Nephron (organoid): ENCODE data around the gene MROH8.

Experiments used
- H3K27ac Mint-ChIP-seq, 3 experiments: 2 replicates each; pipeline ENCODE4 v1.8.0; 2020; ENCODE audit warnings: mixed read lengths in 3 of 3, mild to moderate bottlenecking in 2 of 3, moderate library complexity in 1 of 3
- H3K27me3 Mint-ChIP-seq: 2 replicates; pipeline ENCODE4 v1.8.0; 2021; ENCODE audit warnings: low read depth, mild to moderate bottlenecking, moderate library complexity, mixed read lengths
- H3K36me3 Mint-ChIP-seq: 2 replicates; pipeline ENCODE4 v1.8.0; 2020; ENCODE audit warnings: low read depth, mixed read lengths
- H3K4me1 Mint-ChIP-seq: 2 replicates; pipeline ENCODE4 v1.8.0; 2020; ENCODE audit warnings: mixed read lengths
- H3K4me3 Mint-ChIP-seq, 3 experiments: 2 replicates each; pipeline ENCODE4 v1.8.0; 2020; ENCODE audit warnings: mild to moderate bottlenecking in 3 of 3, mixed read lengths in 3 of 3, moderate library complexity in 2 of 3
- H3K9me3 Mint-ChIP-seq: 2 replicates; pipeline ENCODE4 v1.8.0; 2020; ENCODE audit warnings: mixed read lengths
- TF ChIP-seq, protein P1 (sequence below), 3 experiments: fragments of 200-600 bp; sonication (generic); IDR thresholded peaks; one replicate each; pipeline ENCODE4 v1.5.0; 2021; ENCODE audit warnings: antibody characterized with exemption in 3 of 3; ENCODE audit not compliant: unreplicated experiment in 3 of 3

MROH8 gene

DNA sequence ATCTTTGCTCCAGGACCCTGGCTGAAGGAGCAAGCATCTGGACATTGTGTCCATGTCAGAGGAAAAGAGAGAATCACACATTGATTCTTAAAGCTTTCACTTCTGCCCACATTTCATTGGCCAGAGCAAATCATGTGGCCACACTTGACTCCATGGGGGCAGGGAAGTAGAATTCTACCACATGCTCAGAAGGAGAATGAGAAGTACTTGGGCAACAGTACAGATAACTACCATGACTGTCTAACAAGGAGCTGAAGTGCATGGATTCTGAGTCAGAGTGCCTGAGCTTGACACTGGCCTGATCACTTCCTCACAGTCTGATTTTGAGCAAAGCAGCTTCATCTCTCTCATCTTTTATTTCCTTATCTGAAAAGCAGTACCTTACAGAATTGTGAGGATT, 43.7 kb upstream of the MROH8 start:
- Mint-ChIP-seq H3K4me1 (peaks cover 34% of the 10 kb centered on the region), H3K36me3 (peaks cover 66% of the 10 kb centered on the region), H3K27ac (no peak overlapping the region), H3K27me3 (no peaks in the 10 kb centered on the region), H3K9me3 (no peaks in the 10 kb centered on the region), H3K4me3 (no peak overlapping the region)
- TF ChIP-seq, protein P1, sequence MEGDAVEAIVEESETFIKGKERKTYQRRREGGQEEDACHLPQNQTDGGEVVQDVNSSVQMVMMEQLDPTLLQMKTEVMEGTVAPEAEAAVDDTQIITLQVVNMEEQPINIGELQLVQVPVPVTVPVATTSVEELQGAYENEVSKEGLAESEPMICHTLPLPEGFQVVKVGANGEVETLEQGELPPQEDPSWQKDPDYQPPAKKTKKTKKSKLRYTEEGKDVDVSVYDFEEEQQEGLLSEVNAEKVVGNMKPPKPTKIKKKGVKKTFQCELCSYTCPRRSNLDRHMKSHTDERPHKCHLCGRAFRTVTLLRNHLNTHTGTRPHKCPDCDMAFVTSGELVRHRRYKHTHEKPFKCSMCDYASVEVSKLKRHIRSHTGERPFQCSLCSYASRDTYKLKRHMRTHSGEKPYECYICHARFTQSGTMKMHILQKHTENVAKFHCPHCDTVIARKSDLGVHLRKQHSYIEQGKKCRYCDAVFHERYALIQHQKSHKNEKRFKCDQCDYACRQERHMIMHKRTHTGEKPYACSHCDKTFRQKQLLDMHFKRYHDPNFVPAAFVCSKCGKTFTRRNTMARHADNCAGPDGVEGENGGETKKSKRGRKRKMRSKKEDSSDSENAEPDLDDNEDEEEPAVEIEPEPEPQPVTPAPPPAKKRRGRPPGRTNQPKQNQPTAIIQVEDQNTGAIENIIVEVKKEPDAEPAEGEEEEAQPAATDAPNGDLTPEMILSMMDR (IDR thresholded peaks at IDR 0.05; ENCODE audit: unreplicated experiment in 3 of 3) = no peak

DNA sequence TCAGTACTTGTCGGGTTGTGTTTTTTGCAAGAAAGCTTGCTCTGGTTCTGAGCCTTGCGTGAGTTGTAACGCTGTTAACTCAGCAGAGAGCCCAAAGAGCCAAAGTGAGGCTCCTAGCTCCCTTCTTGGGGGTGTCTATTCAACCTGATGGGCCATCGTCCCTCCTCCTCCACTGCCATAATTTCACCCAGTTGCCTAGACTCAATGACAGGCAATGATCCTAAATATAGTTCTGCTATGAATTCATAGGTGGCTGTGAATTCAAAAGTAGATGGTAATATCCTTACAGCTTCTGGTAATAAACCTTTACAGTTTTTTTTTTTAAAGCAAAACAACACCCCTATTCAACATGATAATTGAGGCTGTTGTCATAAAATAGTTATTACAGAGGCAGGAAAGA, 42.7 kb upstream of the MROH8 start:
- Mint-ChIP-seq H3K9me3 (no peaks in the 10 kb centered on the region), H3K36me3 (peaks cover 56% of the 10 kb centered on the region), H3K4me3 (no peak overlapping the region), H3K27me3 (no peaks in the 10 kb centered on the region), H3K4me1 (peaks cover 25% of the 10 kb centered on the region), H3K27ac (no peak overlapping the region)
- TF ChIP-seq, protein P1 (IDR thresholded peaks at IDR 0.05; ENCODE audit: unreplicated experiment in 3 of 3) = no peak

DNA sequence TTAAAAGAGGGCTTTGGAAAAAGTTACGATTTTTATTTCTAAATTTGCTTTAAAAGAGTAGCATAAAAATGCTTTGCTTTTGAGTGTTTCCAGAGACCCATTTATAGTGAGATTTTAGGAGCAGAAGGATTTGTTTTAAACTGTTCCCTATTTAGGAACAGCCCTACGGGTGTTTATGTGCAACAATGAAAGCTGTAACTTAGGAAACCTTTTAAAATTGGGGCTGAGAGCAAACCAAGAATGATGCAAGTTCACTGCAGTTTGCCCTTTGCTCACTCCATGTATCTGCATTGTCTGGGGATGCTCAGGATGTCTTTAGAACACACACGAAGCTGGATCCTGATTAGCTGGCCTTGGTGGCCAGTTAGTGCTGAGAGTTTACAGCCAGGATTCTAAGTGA, 41.4 kb upstream of the MROH8 start:
- no peaks in the 10 kb centered on the region for H3K27me3 Mint-ChIP-seq
- peaks cover 21% of the 10 kb centered on the region for H3K4me1 Mint-ChIP-seq
- no peaks in the 10 kb centered on the region for H3K9me3 Mint-ChIP-seq
- H3K4me3 Mint-ChIP-seq = no peak overlapping the region
- H3K27ac Mint-ChIP-seq = no peak overlapping the region
- peaks cover 54% of the 10 kb centered on the region for H3K36me3 Mint-ChIP-seq
- TF ChIP-seq, protein P1 (IDR thresholded peaks at IDR 0.05; ENCODE audit: unreplicated experiment in 3 of 3) = no peak

DNA sequence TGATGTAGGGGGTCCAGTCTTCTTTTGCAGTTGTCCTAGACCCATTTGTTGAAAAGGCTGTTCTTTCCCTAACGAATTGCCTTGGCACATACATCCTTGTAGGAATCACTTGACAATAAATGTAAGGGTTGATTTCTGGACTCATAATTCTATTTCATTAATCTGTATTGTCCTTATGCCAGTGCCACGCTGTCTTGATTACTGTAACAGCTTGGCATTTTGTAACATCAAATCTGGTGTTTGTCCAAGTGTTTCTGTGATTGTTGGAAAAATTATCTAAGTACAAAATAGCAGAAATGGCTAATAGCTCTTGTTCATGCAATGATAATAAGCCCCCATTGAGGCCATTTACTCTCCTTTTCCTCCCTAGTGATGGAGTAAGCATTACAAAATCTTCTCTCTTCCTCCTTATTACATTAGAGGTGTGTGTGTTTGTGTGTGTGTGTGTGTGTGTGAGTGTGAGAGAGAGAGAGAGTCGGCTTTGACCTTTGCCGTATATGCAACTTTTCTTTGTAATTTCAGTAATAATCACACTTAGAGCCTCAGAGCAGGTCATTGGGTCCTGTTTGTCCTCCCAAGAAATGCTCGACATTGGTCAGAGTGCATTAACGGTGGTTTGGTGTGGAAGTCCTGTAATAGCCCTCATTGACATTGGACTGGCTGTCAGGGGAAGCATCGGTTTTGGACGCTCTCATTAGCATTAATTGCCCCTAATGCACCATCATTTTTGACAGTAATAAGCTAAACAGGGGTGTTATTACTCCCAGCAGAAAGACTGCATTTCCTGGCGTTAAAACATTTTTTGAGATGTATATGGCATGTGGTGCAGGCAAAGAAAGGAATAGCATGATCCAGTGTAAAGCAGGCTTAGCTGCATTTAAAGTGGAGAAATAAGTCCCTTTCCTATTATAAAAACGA, 40.7 kb upstream of the MROH8 start:
- H3K4me3 Mint-ChIP-seq = no peak overlapping the region
- H3K27me3 Mint-ChIP-seq = no peaks in the 10 kb centered on the region
- H3K36me3 Mint-ChIP-seq = peaks cover 49% of the 10 kb centered on the region
- no peaks in the 10 kb centered on the region for H3K9me3 Mint-ChIP-seq
- TF ChIP-seq, protein P1 (IDR thresholded peaks at IDR 0.05; ENCODE audit: unreplicated experiment in 3 of 3) = no peak
- peaks cover 16% of the 10 kb centered on the region for H3K4me1 Mint-ChIP-seq
- no peak overlapping the region for H3K27ac Mint-ChIP-seq

DNA sequence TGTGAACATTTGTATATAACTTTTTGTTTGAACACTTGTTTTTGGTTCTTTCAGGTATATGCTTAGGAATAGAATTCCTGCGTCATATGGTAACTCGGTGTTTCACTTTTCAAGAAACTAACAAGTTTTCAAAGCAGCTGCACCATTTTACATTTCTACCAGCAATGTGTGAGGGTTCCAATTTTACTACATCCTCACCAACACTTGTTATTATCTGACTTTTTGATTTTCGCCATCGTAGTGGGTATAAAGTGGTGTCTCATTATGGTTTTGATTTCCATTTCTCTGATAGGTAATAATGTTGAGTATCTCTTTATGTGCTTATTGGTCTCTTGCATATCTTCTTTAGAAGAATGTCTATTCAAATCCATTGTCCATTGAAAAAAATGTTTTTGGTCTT, 39.6 kb upstream of the MROH8 start:
- Mint-ChIP-seq H3K27me3 (no peaks in the 10 kb centered on the region), H3K36me3 (peaks cover 50% of the 10 kb centered on the region), H3K4me3 (no peak overlapping the region), H3K27ac (no peak overlapping the region), H3K4me1 (peaks cover 7% of the 10 kb centered on the region), H3K9me3 (no peaks in the 10 kb centered on the region)
- TF ChIP-seq, protein P1 (IDR thresholded peaks at IDR 0.05; ENCODE audit: unreplicated experiment in 3 of 3) = no peak

DNA sequence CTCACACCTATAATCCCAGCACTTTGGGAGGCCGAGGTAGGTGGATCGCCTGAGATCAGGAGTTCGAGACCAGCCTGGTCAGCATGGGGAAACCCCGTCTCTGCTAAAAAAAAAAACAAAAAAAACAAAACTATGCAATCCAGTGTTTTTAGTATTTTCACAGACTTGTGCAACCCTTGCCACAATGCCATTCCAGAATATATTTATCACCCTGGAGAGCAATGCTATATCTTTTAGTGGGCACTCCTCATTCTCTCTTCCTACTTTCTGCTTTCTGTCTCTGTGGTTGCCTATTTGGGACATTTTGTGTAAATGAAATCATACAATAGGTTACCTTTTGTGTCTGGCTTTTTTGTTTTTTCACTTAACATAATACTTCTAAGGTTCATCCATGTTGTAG, 39.1 kb upstream of the MROH8 start:
- TF ChIP-seq, protein P1 (IDR thresholded peaks at IDR 0.05; ENCODE audit: unreplicated experiment in 3 of 3) = no peak
- Mint-ChIP-seq H3K36me3 (peaks cover 50% of the 10 kb centered on the region), H3K4me1 (peaks cover 7% of the 10 kb centered on the region), H3K27ac (no peak overlapping the region), H3K9me3 (no peaks in the 10 kb centered on the region), H3K27me3 (no peaks in the 10 kb centered on the region), H3K4me3 (no peak overlapping the region)
